NCI-H146 treated with DMSO at 0.1 percent for 48 hours (cell line): ENCODE measurements around the gene TPD52L2.

Source experiments
- DNase-seq: peaks from one replicate; lab custom pipeline; 2025; ENCODE audit not compliant: unreplicated experiment; lab: John Stamatoyannopoulos, UW

TPD52L2 gene

GRCh38 chr20:63930971-63931553 lies 66.0 kb downstream of the TPD52L2 start:
- DNase-seq, result no peak

GRCh38 chr20:63931735-63932134 lies 66.7 kb downstream of the TPD52L2 start:
- DNase-seq, result no peak

GRCh38 chr20:63932606-63933160 lies 67.6 kb downstream of the TPD52L2 start:
- DNase-seq, result no peak

GRCh38 chr20:63933646-63934045 lies 68.6 kb downstream of the TPD52L2 start:
- no peak for DNase-seq

- DNase-seq, result no peak
These were observed 69.4 kb downstream of the TPD52L2 start for GRCh38 chr20:63934271-63935068.

GRCh38 chr20:63935447-63935846 lies 70.4 kb downstream of the TPD52L2 start:
- DNase-seq, result no peak

- DNase-seq, result no peak
These were observed 72.5 kb downstream of the TPD52L2 start for GRCh38 chr20:63937596-63937995.

GRCh38 chr20:63939061-63939935 lies 74.2 kb downstream of the TPD52L2 start:
- DNase-seq, result no peak

- no peak for DNase-seq
These were observed 75.0 kb downstream of the TPD52L2 start for GRCh38 chr20:63940071-63940471.

- no peak for DNase-seq
These were observed 75.6 kb downstream of the TPD52L2 start for GRCh38 chr20:63940472-63941266.
